ENCODE data around the gene MAP3K5.

Gene MAP3K5

GRCh38 chr6:136508725-136509392 is 283.4 kb downstream of the MAP3K5 start:
- DNase-seq, result no peak

Measured in activated CD4-positive, alpha-beta T cell treated with anti-CD3 and anti-CD28 coated beads, Interleukin-2, Interleukin-6, amounts not matched to agents 100 ng/mL and 50 ng/mL, durations not matched to agents 16 hours and 8 hours (primary cell).